WTC11 (cell line): ENCODE data around the gene MUC20.
"Not testable (repeated sequence)": the region's sequence is repeated elsewhere in the genome, so short reads cannot be mapped to it uniquely, and the experiment has no call there.

Experiments used
- ATF2 ChIP-seq: sonication (generic); formaldehyde crosslinking; IDR thresholded peaks from 2 replicates; pipeline ENCODE4 v1.8.1; 2022; ENCODE audit warnings: low read depth, missing genetic modification reagents, borderline replicate concordance
- ATF3 ChIP-seq: sonication (generic); formaldehyde crosslinking; conservative IDR thresholded peaks from 2 replicates; pipeline ENCODE4 v1.8.1; 2022; ENCODE audit warnings: mild to moderate bottlenecking, missing genetic modification reagents
- CTCF ChIP-seq: fragments of 200-600 bp; IDR thresholded peaks from 2 replicates; pipeline ENCODE4 v1.8.0; 2022; ENCODE audit warnings: antibody characterized with exemption
- ETV6 ChIP-seq: sonication (generic); formaldehyde crosslinking; IDR thresholded peaks from 2 replicates; pipeline ENCODE4 v1.8.1; 2022; ENCODE audit warnings: mild to moderate bottlenecking, missing genetic modification reagents
- JUN ChIP-seq: sonication (generic); formaldehyde crosslinking; IDR thresholded peaks from 2 replicates; pipeline ENCODE4 v1.8.0; 2023; ENCODE audit warnings: mild to moderate bottlenecking, missing genetic modification reagents
- SMAD3 ChIP-seq: sonication (generic); formaldehyde crosslinking; IDR thresholded peaks from 2 replicates; pipeline ENCODE4 v1.8.0; 2022; ENCODE audit warnings: missing genetic modification reagents, mild to moderate bottlenecking, borderline replicate concordance
- SP1 ChIP-seq: sonication (generic); formaldehyde crosslinking; conservative IDR thresholded peaks from 2 replicates; pipeline ENCODE4 v1.8.1; 2022; ENCODE audit warnings: missing genetic modification reagents
- TEAD4 ChIP-seq: sonication (generic); formaldehyde crosslinking; IDR thresholded peaks from 2 replicates; pipeline ENCODE4 v1.8.0; 2022; ENCODE audit warnings: mild to moderate bottlenecking, missing genetic modification reagents
- ZSCAN18 ChIP-seq: fragments of 250-450 bp; sonication (Bioruptor Pico); IDR thresholded peaks from 2 replicates; pipeline ENCODE4 v2.1.2; 2022; ENCODE audit warnings: mild to moderate bottlenecking, moderate library complexity

GRCh38 chr3:195671283-195671682 is 49.5 kb upstream of the MUC20 start:
- not testable (repeated sequence) for TF ChIP-seq CTCF; ETV6; ATF2 (CRISPR knock-in tag); ATF3; JUN (CRISPR knock-in tag); TEAD4 (CRISPR knock-in tag); ZSCAN18 (CRISPR knock-in tag); SP1; SMAD3 (CRISPR knock-in tag)
